ENCODE data around the gene CHAD.
"Not testable (repeated sequence)": the region's sequence is repeated elsewhere in the genome, so short reads cannot be mapped to it uniquely, and the experiment has no call there.

Gene CHAD

GRCh38 chr17:50452630-50453300 is 15.9 kb downstream of the CHAD start:
- DNase-seq, result no peak

- DNase-seq, result no peak
These were observed 16.6 kb downstream of the CHAD start for GRCh38 chr17:50451943-50452629.

- no peak for DNase-seq
These were observed 20.0 kb downstream of the CHAD start for GRCh38 chr17:50448643-50449042.

- no peak for DNase-seq
These were observed 20.6 kb downstream of the CHAD start for GRCh38 chr17:50447870-50448595.

GRCh38 chr17:50445730-50446325 is 22.9 kb downstream of the CHAD start:
- no peak for DNase-seq

- no peak for DNase-seq
These were observed 23.6 kb downstream of the CHAD start for GRCh38 chr17:50444841-50445715.

GRCh38 chr17:50443505-50443974 is 25.1 kb downstream of the CHAD start:
- DNase-seq, result no peak

GRCh38 chr17:50440838-50441829 is 27.5 kb downstream of the CHAD start:
- no peak for DNase-seq

- no peak for DNase-seq
These were observed 28.4 kb downstream of the CHAD start for GRCh38 chr17:50440172-50440837.

- no peak for DNase-seq
These were observed 29.7 kb downstream of the CHAD start for GRCh38 chr17:50439008-50439407.

GRCh38 chr17:50437409-50437808 is 31.3 kb downstream of the CHAD start:
- DNase-seq, result no peak

GRCh38 chr17:50432125-50432762 is 36.4 kb downstream of the CHAD start:
- DNase-seq, result no peak

GRCh38 chr17:50430821-50431618 is 37.7 kb downstream of the CHAD start:
- no peak for DNase-seq

GRCh38 chr17:50429793-50430192 is 38.9 kb downstream of the CHAD start:
- DNase-seq, result no peak

GRCh38 chr17:50428831-50429424 is 39.8 kb downstream of the CHAD start:
- no peak for DNase-seq

GRCh38 chr17:50428126-50428525 is 40.6 kb downstream of the CHAD start:
- DNase-seq, result not testable (repeated sequence)

GRCh38 chr17:50426814-50427787 is 41.6 kb downstream of the CHAD start:
- DNase-seq, result peak; percentile 5

- DNase-seq, result no peak
These were observed 42.3 kb downstream of the CHAD start for GRCh38 chr17:50426472-50426782.
